GM13976 (cell line): ENCODE measurements around the gene EGFLAM.
A peak's percentile ranks its signal among the peaks of the same experiment; 100 is the strongest.

Experiments used
- DNase-seq: peaks from one replicate; pipeline ENCODE4 v3.0.0; 2012; ENCODE audit warnings: low spot score
- CTCF ChIP-seq: IDR thresholded peaks from 2 replicates; pipeline ENCODE4 v1.5.1; 2012; ENCODE audit warnings: borderline replicate concordance, mild to moderate bottlenecking; ENCODE audit not compliant: insufficient read depth; ENCODE audit errors: extremely low read depth, missing control alignments, control extremely low read depth
- in situ Hi-C: fragments of 300-500 bp; cut with MboI; formaldehyde crosslinking; loops from one replicate; pipeline ENCODE4 v1.12.0; 2022; ENCODE audit warnings: low sequenced_read_pairs, mixed read lengths, inconsistent platforms; ENCODE audit not compliant: unreplicated experiment

Gene EGFLAM

GRCh38 chr5:38259809-38260160 lies 1.4 kb downstream of the EGFLAM start:
- DNase-seq = no peak
- in situ Hi-C loops = no loop called here
- TF ChIP-seq CTCF = no peak

GRCh38 chr5:38263983-38264382 lies 5.6 kb downstream of the EGFLAM start:
- no peak for DNase-seq
- in situ Hi-C loops = no loop called here
- TF ChIP-seq CTCF = no peak

GRCh38 chr5:38265546-38266179 lies 7.3 kb downstream of the EGFLAM start:
- TF ChIP-seq CTCF = peak; percentile 60
- in situ Hi-C loops = no loop called here
- DNase-seq = peak; percentile 54

- in situ Hi-C loops = no loop called here
- DNase-seq = no peak
- no peak for TF ChIP-seq CTCF
Observed at GRCh38 chr5:38267372-38267771, 9.0 kb downstream of the EGFLAM start.

- in situ Hi-C loops = no loop called here
- DNase-seq = no peak
- TF ChIP-seq CTCF = no peak
Observed at GRCh38 chr5:38273626-38274025, 15.3 kb downstream of the EGFLAM start.

- in situ Hi-C loops = no loop called here
- no peak for TF ChIP-seq CTCF
- no peak for DNase-seq
Observed at GRCh38 chr5:38274370-38274769, 16.0 kb downstream of the EGFLAM start.
